ENCODE results near the gene HEXD.

DNA sequence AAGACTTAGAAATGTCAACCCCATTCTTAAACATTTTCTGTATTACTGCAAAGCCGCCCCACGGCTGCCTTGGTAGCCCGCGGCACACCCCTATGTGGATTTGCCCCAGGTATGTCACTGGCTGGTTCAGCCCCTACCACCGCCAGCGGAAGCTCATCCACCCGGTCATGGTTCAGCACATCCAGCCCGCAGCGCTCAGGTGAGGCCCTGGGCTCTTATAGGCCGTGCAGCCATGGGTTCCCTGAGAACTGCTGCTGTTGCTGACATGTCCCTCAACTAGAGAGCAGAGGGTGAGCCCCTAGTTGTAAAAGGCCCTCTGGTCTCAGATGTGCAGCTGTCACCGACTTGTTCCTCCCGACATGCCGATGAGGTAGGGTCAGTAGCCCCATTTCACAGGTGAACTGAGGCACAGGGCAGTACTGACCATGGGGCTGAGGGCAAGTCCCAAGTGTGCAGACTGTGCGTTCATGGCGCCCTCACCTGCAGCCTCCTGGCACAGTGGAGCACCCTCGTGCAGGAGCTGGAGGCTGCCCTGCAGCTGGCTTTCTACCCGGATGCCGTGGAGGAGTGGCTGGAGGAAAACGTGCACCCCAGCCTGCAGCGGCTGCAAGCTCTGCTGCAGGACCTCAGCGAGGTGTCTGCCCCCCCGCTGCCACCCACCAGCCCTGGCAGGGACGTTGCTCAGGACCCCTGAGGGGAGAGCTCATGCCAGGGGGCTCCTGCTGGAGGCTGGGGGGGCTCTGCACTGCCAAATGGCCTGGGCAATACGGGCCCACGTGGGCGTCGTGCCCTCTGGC is 23.7 kb downstream of the HEXD start:
- TF ChIP-seq YY1 (IDR thresholded peaks at IDR 0.05; ENCODE audit: insufficient read depth, insufficient read length) (no peak), SUZ12 (IDR thresholded peaks at IDR 0.05; ENCODE audit: extremely low read depth, insufficient read depth, insufficient read length) (no peak), ZNF274 (IDR thresholded peaks at IDR 0.05; ENCODE audit: low read depth, low read length) (no peak)

All from NT2/D1 (cell line).